Activated T-helper 1 cell treated with anti-CD3 and anti-CD28 coated beads, Interleukin-12 subunit alpha, Interleukin-12 subunit beta, Interleukin-2, Interleukin-4 antibody, amounts not matched to agents 30 ng/mL and 10 ng/mL and 1 ng/mL, durations not matched to agents 14 hours and 24 hours and 36 hours (primary cell): ENCODE data around the gene MAFF. TPM values are rescaled to one million over a fixed set of nuclear protein-coding genes. Genes with fewer than 3 reads are reported as not detected.
A peak's percentile ranks its signal among the peaks of the same experiment; 100 is the strongest.
"Not testable (repeated sequence)": the region's sequence is repeated elsewhere in the genome, so short reads cannot be mapped to it uniquely, and the experiment has no call there.

Source experiments
- DNase-seq: peaks from one replicate; pipeline ENCODE4 v3.0.0; 2021; ENCODE audit warnings: low spot score
- H3K27ac Mint-ChIP-seq: one replicate; pipeline ENCODE4 v1.8.0; 2021; ENCODE audit warnings: mild to moderate bottlenecking, mixed read lengths
- H3K27me3 Mint-ChIP-seq: one replicate; pipeline ENCODE4 v1.8.0; 2022; ENCODE audit warnings: mild to moderate bottlenecking, moderate library complexity, mixed read lengths; ENCODE audit not compliant: insufficient read depth
- H3K36me3 Mint-ChIP-seq: one replicate; pipeline ENCODE4 v1.8.0; 2021; ENCODE audit warnings: low read depth, mixed read lengths
- H3K4me1 Mint-ChIP-seq: one replicate; pipeline ENCODE4 v1.8.0; 2021; ENCODE audit warnings: low read depth, mixed read lengths
- H3K4me3 Mint-ChIP-seq: one replicate; pipeline ENCODE4 v1.8.0; 2021; ENCODE audit warnings: mild to moderate bottlenecking, moderate library complexity, mixed read lengths
- H3K9me3 Mint-ChIP-seq: one replicate; pipeline ENCODE4 v1.8.0; 2021; ENCODE audit warnings: mixed read lengths
- intact Hi-C: fragments of 100-400 bp; cut with micrococcal nuclease; formaldehyde crosslinking; loops from one replicate; pipeline ENCODE4 v1.15.1; 2024
- total RNA-seq: library from RNA; stranded (reverse); gene quantifications from 2 replicates; pipeline ENCODE4 v1.2.3, GENCODE V29; 2022

MAFF gene
- total RNA-seq, 1 donor from 2014 or later: 12.5 TPM

- Mint-ChIP-seq H3K4me3 (no peak overlapping the region), H3K36me3 (peaks cover 10% of the 10 kb centered on the region), H3K27ac (no peak overlapping the region), H3K27me3 (no peaks in the 10 kb centered on the region), H3K9me3 (no peaks in the 10 kb centered on the region), H3K4me1 (peaks cover 27% of the 10 kb centered on the region)
- intact Hi-C loops: no loop called here
- DNase-seq: no peak
Observed at GRCh38 chr22:38171927-38172831, 29.6 kb upstream of the MAFF start.

GRCh38 chr22:38172832-38173640, 28.8 kb upstream of the MAFF start:
- Mint-ChIP-seq H3K27me3 (no peaks in the 10 kb centered on the region), H3K9me3 (no peaks in the 10 kb centered on the region), H3K4me3 (no peak overlapping the region), H3K36me3 (peaks cover 6% of the 10 kb centered on the region), H3K4me1 (peaks cover 33% of the 10 kb centered on the region), H3K27ac (peak overlapping the region; percentile 57)
- no peak for DNase-seq
- intact Hi-C loops: no loop called here

- Mint-ChIP-seq H3K36me3 (peaks cover 5% of the 10 kb centered on the region), H3K9me3 (no peaks in the 10 kb centered on the region), H3K27ac (no peak overlapping the region), H3K27me3 (no peaks in the 10 kb centered on the region), H3K4me3 (no peak overlapping the region), H3K4me1 (peaks cover 35% of the 10 kb centered on the region)
- no peak for DNase-seq
- intact Hi-C loops: no loop called here
Observed at GRCh38 chr22:38173641-38173906, 28.2 kb upstream of the MAFF start.

- Mint-ChIP-seq H3K4me1 (peaks cover 44% of the 10 kb centered on the region), H3K27ac (peak overlapping the region; percentile 67), H3K27me3 (no peaks in the 10 kb centered on the region), H3K4me3 (no peak overlapping the region), H3K36me3 (peaks cover 9% of the 10 kb centered on the region), H3K9me3 (no peaks in the 10 kb centered on the region)
- DNase-seq: no peak
- intact Hi-C loops: no loop called here
Observed at GRCh38 chr22:38174626-38175025, 27.2 kb upstream of the MAFF start.

- Mint-ChIP-seq H3K27ac (no peak overlapping the region), H3K36me3 (peaks cover 9% of the 10 kb centered on the region), H3K9me3 (no peaks in the 10 kb centered on the region), H3K4me1 (peaks cover 52% of the 10 kb centered on the region), H3K4me3 (no peak overlapping the region), H3K27me3 (no peaks in the 10 kb centered on the region)
- intact Hi-C loops: no loop called here
- no peak for DNase-seq
Observed at GRCh38 chr22:38175206-38176118, 26.3 kb upstream of the MAFF start.

- intact Hi-C loops: no loop called here
Observed at GRCh38 chr22:38176170-38176741, 25.5 kb upstream of the MAFF start.

GRCh38 chr22:38177044-38177443, 24.8 kb upstream of the MAFF start:
- no peak for DNase-seq
- intact Hi-C loops: no loop called here
- Mint-ChIP-seq H3K27me3 (no peaks in the 10 kb centered on the region), H3K4me3 (no peak overlapping the region), H3K36me3 (peaks cover 6% of the 10 kb centered on the region), H3K27ac (peak overlapping the region; percentile 49), H3K4me1 (peaks cover 68% of the 10 kb centered on the region), H3K9me3 (no peaks in the 10 kb centered on the region)

More at GRCh38 chr22:38176170-38176741, 25.5 kb upstream of the MAFF start:
- Mint-ChIP-seq H3K4me1 (peaks cover 60% of the 10 kb centered on the region), H3K27ac (peak overlapping the region; percentile 58), H3K27me3 (no peaks in the 10 kb centered on the region), H3K36me3 (peaks cover 8% of the 10 kb centered on the region), H3K9me3 (no peaks in the 10 kb centered on the region), H3K4me3 (no peak overlapping the region)
- no peak for DNase-seq

GRCh38 chr22:38177571-38177925, 24.2 kb upstream of the MAFF start:
- H3K27me3 Mint-ChIP-seq, H3K4me3 Mint-ChIP-seq, H3K9me3 Mint-ChIP-seq, intact Hi-C loops, H3K36me3 Mint-ChIP-seq, DNase-seq, H3K27ac Mint-ChIP-seq: not testable (repeated sequence)
- H3K4me1 Mint-ChIP-seq: peaks cover 68% of the 10 kb centered on the region

GRCh38 chr22:38177926-38178604, 23.7 kb upstream of the MAFF start:
- H3K27me3 Mint-ChIP-seq: no peaks in the 10 kb centered on the region
- intact Hi-C loops: no loop called here
- H3K4me1 Mint-ChIP-seq: peaks cover 63% of the 10 kb centered on the region
- H3K9me3 Mint-ChIP-seq: no peaks in the 10 kb centered on the region
- H3K4me3 Mint-ChIP-seq: no peak overlapping the region
- H3K27ac Mint-ChIP-seq: no peak overlapping the region
- DNase-seq: no peak
- H3K36me3 Mint-ChIP-seq: peaks cover 6% of the 10 kb centered on the region

GRCh38 chr22:38178605-38178937, 23.2 kb upstream of the MAFF start:
- H3K36me3 Mint-ChIP-seq, intact Hi-C loops, H3K27me3 Mint-ChIP-seq, H3K9me3 Mint-ChIP-seq, H3K4me3 Mint-ChIP-seq, DNase-seq: not testable (repeated sequence)
- Mint-ChIP-seq H3K4me1 (peaks cover 60% of the 10 kb centered on the region), H3K27ac (peak overlapping the region; percentile 27)

- intact Hi-C loops: loop anchor here (1.0 to 10.0 kb wide), 10 partner anchors 20 to 524 kb away; partner anchors contain the start of genes CBY1, CSNK1E, DDX17 and DMC1
- peaks cover 6% of the 10 kb centered on the region for H3K36me3 Mint-ChIP-seq
- peak; percentile 31 for DNase-seq
- no peaks in the 10 kb centered on the region for H3K9me3 Mint-ChIP-seq
- peaks cover 55% of the 10 kb centered on the region for H3K4me1 Mint-ChIP-seq
- H3K27ac Mint-ChIP-seq: peak overlapping the region; percentile 95
- peak overlapping the region; percentile 89 for H3K4me3 Mint-ChIP-seq
- peaks cover 6% of the 10 kb centered on the region for H3K27me3 Mint-ChIP-seq
Observed at GRCh38 chr22:38180841-38181452, 20.8 kb upstream of the MAFF start.
